ENCODE data around the gene PTX3. TPM values are rescaled to one million over a fixed set of nuclear protein-coding genes. Genes with fewer than 3 reads are reported as not detected.

The PTX3 gene
- total RNA-seq, result 1,084 and 1,117 TPM in 2 replicates

- peak; percentile 67 for DNase-seq (ENCODE audit: low read depth, low spot score)
Observed at GRCh38 chr3:157436583-157437291, at the start of gene PTX3. PTX3 (plus strand) TSS chr3:157436850; CDS start chr3:157436934, 84 bp downstream.

GRCh38 chr3:157387708-157388435, 48.8 kb upstream of the PTX3 start:
- DNase-seq (ENCODE audit: low read depth, low spot score), result no peak

GRCh38 chr3:157388976-157389375, 47.7 kb upstream of the PTX3 start:
- DNase-seq (ENCODE audit: low read depth, low spot score), result no peak

GRCh38 chr3:157390713-157391515, 45.7 kb upstream of the PTX3 start:
- no peak for DNase-seq (ENCODE audit: low read depth, low spot score)

- no peak for DNase-seq (ENCODE audit: low read depth, low spot score)
Observed at GRCh38 chr3:157392104-157392503, 44.5 kb upstream of the PTX3 start.

GRCh38 chr3:157393113-157393512, 43.5 kb upstream of the PTX3 start:
- no peak for DNase-seq (ENCODE audit: low read depth, low spot score)

GRCh38 chr3:157394411-157394810, 42.2 kb upstream of the PTX3 start:
- no peak for DNase-seq (ENCODE audit: low read depth, low spot score)

GRCh38 chr3:157398598-157398997, 38.1 kb upstream of the PTX3 start:
- DNase-seq (ENCODE audit: low read depth, low spot score), result no peak

GRCh38 chr3:157404381-157404780, 32.3 kb upstream of the PTX3 start:
- DNase-seq (ENCODE audit: low read depth, low spot score), result no peak

GRCh38 chr3:157405457-157405856, 31.2 kb upstream of the PTX3 start:
- DNase-seq (ENCODE audit: low read depth, low spot score), result no peak

- DNase-seq (ENCODE audit: low read depth, low spot score), result no peak
Observed at GRCh38 chr3:157406394-157406793, 30.3 kb upstream of the PTX3 start.

GRCh38 chr3:157407769-157408168, 28.9 kb upstream of the PTX3 start:
- DNase-seq (ENCODE audit: low read depth, low spot score), result no peak

- DNase-seq (ENCODE audit: low read depth, low spot score), result no peak
Observed at GRCh38 chr3:157408499-157409149, 28.0 kb upstream of the PTX3 start.

- no peak for DNase-seq (ENCODE audit: low read depth, low spot score)
Observed at GRCh38 chr3:157409516-157409915, 27.1 kb upstream of the PTX3 start.

- DNase-seq (ENCODE audit: low read depth, low spot score), result no peak
Observed at GRCh38 chr3:157410945-157411344, 25.7 kb upstream of the PTX3 start.

- no peak for DNase-seq (ENCODE audit: low read depth, low spot score)
Observed at GRCh38 chr3:157412323-157412855, 24.3 kb upstream of the PTX3 start.

GRCh38 chr3:157414861-157415260, 21.8 kb upstream of the PTX3 start:
- no peak for DNase-seq (ENCODE audit: low read depth, low spot score)

GRCh38 chr3:157416347-157417087, 20.1 kb upstream of the PTX3 start:
- DNase-seq (ENCODE audit: low read depth, low spot score), result no peak

GRCh38 chr3:157417247-157417646, 19.4 kb upstream of the PTX3 start:
- DNase-seq (ENCODE audit: low read depth, low spot score), result no peak

GRCh38 chr3:157418104-157418503, 18.5 kb upstream of the PTX3 start:
- peak; percentile 51 for DNase-seq (ENCODE audit: low read depth, low spot score)
